Upper lobe of right lung (tissue), 1 donor: ENCODE data around the gene BMPER. TPM values are rescaled to one million over a fixed set of nuclear protein-coding genes. Genes with fewer than 3 reads are reported as not detected.

Experiments
- ATAC-seq: fragments of 200-7000 bp; cut with Tn5 transposase; one replicate; pipeline ENCODE4 v1.9.1; 2020; ENCODE audit warnings: mild to moderate bottlenecking, moderate library complexity
- DNase-seq: peaks from one replicate; pipeline ENCODE4 v3.0.0-alpha.2; 2020
- H3K27ac ChIP-seq: fragments of 200-600 bp; one replicate; pipeline ENCODE4 v1.8.0; 2022
- H3K27me3 ChIP-seq: fragments of 200-600 bp; one replicate; pipeline ENCODE4 v1.8.0; 2022; ENCODE audit warnings: mild to moderate bottlenecking
- H3K36me3 ChIP-seq: fragments of 200-600 bp; one replicate; pipeline ENCODE4 v1.8.0; 2022
- H3K4me1 ChIP-seq: fragments of 200-600 bp; one replicate; pipeline ENCODE4 v1.8.0; 2022
- H3K4me3 ChIP-seq: fragments of 200-600 bp; one replicate; pipeline ENCODE4 v1.8.0; 2022; ENCODE audit warnings: mild to moderate bottlenecking
- H3K9me3 ChIP-seq: fragments of 200-600 bp; one replicate; pipeline ENCODE4 v1.8.0; 2022
- intact Hi-C: fragments of 100-400 bp; cut with DNase I; formaldehyde crosslinking; loops from one replicate; pipeline ENCODE4 v1.11.0; 2022
- total RNA-seq: library from RNA; stranded (reverse); fragmentation: NEBNext Ultra II Directional; extraction: Animal tissue kit (Norgen Biotek cat#: 25700); gene quantifications from one replicate; pipeline ENCODE4 v1.2.1, GENCODE V29; 2021
- TF ChIP-seq, protein P1 (sequence below): fragments of 200-600 bp; IDR thresholded peaks from one replicate; pipeline ENCODE4 v1.8.0; 2022; ENCODE audit warnings: antibody characterized with exemption
- donor health status: DM: no; HTN: yes; CAD: no; lungs with severe emphysema.

BMPER gene
- total RNA-seq, 1 donor from 2014 or later: 10.0 TPM

DNA sequence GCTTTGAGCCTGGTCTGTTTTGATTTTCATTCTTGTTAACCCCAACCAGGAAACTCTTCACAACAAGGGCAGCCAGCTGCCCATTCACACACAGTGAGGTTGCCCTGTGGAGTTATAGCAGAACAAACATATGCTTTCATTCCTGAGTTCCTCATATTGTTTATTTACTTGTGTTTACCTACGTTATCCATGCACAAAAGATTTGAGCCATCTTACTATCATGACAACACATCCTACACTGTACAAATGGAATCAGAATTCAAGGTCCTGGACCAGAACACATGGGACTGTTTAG, 21.7 kb upstream of the BMPER start:
- intact Hi-C loops: no loop called here
- H3K4me3 ChIP-seq: no peak overlapping the region
- TF ChIP-seq, protein P1, sequence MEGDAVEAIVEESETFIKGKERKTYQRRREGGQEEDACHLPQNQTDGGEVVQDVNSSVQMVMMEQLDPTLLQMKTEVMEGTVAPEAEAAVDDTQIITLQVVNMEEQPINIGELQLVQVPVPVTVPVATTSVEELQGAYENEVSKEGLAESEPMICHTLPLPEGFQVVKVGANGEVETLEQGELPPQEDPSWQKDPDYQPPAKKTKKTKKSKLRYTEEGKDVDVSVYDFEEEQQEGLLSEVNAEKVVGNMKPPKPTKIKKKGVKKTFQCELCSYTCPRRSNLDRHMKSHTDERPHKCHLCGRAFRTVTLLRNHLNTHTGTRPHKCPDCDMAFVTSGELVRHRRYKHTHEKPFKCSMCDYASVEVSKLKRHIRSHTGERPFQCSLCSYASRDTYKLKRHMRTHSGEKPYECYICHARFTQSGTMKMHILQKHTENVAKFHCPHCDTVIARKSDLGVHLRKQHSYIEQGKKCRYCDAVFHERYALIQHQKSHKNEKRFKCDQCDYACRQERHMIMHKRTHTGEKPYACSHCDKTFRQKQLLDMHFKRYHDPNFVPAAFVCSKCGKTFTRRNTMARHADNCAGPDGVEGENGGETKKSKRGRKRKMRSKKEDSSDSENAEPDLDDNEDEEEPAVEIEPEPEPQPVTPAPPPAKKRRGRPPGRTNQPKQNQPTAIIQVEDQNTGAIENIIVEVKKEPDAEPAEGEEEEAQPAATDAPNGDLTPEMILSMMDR: no peak
- no peaks in the 10 kb centered on the region for H3K36me3 ChIP-seq
- ATAC-seq: no peak
- peaks cover 3% of the 10 kb centered on the region for H3K4me1 ChIP-seq
- H3K9me3 ChIP-seq: no peaks in the 10 kb centered on the region
- DNase-seq: no peak
- no peaks in the 10 kb centered on the region for H3K27me3 ChIP-seq
- no peak overlapping the region for H3K27ac ChIP-seq

GRCh38 chr7:33885290-33886148, 19.8 kb upstream of the BMPER start:
- H3K4me3 ChIP-seq: no peak overlapping the region
- ATAC-seq (no peak), DNase-seq (no peak)

GRCh38 chr7:33886149-33886623, 19.2 kb upstream of the BMPER start:
- no peaks in the 10 kb centered on the region for H3K36me3 ChIP-seq
- TF ChIP-seq, protein P1: peak; percentile 12
- no peak overlapping the region for H3K27ac ChIP-seq
- no peaks in the 10 kb centered on the region for H3K9me3 ChIP-seq
- H3K27me3 ChIP-seq: no peaks in the 10 kb centered on the region
- no peak overlapping the region for H3K4me3 ChIP-seq
- ATAC-seq (no peak), DNase-seq (no peak)
- peaks cover 3% of the 10 kb centered on the region for H3K4me1 ChIP-seq
- intact Hi-C loops: no loop called here

More at GRCh38 chr7:33885290-33886148, 19.8 kb upstream of the BMPER start:
- no peaks in the 10 kb centered on the region for H3K27me3 ChIP-seq
- H3K36me3 ChIP-seq: no peaks in the 10 kb centered on the region
- TF ChIP-seq, protein P1: no peak
- no peaks in the 10 kb centered on the region for H3K9me3 ChIP-seq
- intact Hi-C loops: no loop called here
- H3K27ac ChIP-seq: no peak overlapping the region
- H3K4me1 ChIP-seq: peaks cover 3% of the 10 kb centered on the region

DNA sequence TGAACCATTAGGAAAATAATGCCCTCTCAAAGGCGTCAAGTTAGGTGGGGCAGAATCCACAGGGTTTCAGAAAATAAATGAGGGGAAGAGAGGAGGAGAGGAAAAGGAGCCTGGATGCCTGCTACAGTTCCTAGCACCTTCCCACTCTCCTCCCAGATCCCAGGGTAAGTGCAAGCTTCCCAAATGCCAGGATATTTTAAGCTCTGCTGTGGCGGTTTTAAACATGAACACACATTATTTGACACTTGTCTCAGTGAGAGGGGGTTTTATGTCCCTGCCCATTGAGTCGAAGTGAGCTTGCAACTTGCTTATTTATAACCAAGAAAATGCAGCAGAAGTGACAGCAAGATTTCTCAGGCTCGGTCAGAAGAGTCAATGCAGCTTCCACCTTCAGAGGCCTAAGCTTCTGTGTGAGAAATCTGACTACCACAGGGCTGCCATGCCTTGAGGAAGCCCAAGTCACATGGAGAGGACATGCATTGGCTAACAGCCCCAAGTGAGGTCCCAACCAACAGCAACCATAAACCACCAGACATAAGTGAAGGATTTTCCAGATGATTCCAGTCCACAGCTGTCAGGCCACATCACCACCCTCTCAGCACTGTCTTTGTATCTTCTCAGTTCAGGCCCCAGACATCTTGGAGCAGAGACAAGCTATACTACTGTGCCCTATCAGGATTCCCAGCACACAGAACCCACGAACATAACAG, 17.9 kb upstream of the BMPER start:
- Histone ChIP-seq H3K4me1 (peaks cover 3% of the 10 kb centered on the region), H3K27ac (no peak overlapping the region), H3K9me3 (no peaks in the 10 kb centered on the region), H3K4me3 (no peak overlapping the region), H3K36me3 (no peaks in the 10 kb centered on the region), H3K27me3 (no peaks in the 10 kb centered on the region)
- TF ChIP-seq, protein P1: no peak
- ATAC-seq (no peak), DNase-seq (no peak)
- intact Hi-C loops: no loop called here

DNA sequence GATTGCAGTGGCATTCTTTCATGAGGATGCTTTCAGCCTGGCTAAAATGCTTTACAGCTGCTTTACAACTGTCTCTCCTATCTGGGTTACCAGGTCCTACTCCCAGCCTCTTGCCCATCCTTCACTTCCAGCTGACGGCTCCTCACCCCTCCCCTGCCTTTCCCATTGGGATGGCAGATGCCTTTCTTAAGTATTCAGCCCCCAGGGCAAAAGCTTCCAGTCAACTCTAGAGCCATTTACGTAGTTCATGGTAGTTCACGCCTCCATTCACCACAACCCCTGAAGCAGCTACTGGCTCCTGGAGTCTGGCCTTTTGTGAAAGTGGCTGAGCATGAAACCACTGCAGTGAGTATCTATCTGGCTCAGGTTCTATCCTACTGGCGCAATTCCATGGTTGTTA, 17.2 kb upstream of the BMPER start:
- TF ChIP-seq, protein P1: no peak
- no peak for ATAC-seq
- Histone ChIP-seq H3K9me3 (no peaks in the 10 kb centered on the region), H3K27me3 (no peaks in the 10 kb centered on the region), H3K4me3 (no peak overlapping the region), H3K27ac (no peak overlapping the region), H3K4me1 (peaks cover 3% of the 10 kb centered on the region), H3K36me3 (no peaks in the 10 kb centered on the region)
- intact Hi-C loops: no loop called here
- DNase-seq: no peak
